Liver (tissue), 9 donors: Measurements from ENCODE around the gene PHLPP1. TPM values are rescaled to one million over a fixed set of nuclear protein-coding genes. Genes with fewer than 3 reads are reported as not detected.

Experiments
- DNase-seq: peaks from one replicate; pipeline ENCODE4 v3.0.0-alpha.2; 2017; ENCODE audit warnings: low spot score
- H3K27ac ChIP-seq, 2 donors: one replicate each; pipeline ENCODE4 v1.7.0; 2013; ENCODE audit warnings: inconsistent platforms in 2 of 2, low read length in 2 of 2, control low read depth in 1 of 2, low read depth in 1 of 2, mild to moderate bottlenecking in 1 of 2
- H3K27me3 ChIP-seq, 4 donors: one replicate each; pipeline versions ENCODE4 v1.6.1 to v1.7.0; 2013; ENCODE audit warnings: low read length in 3 of 4, inconsistent platforms in 1 of 4, mild to moderate bottlenecking in 1 of 4, moderate library complexity in 1 of 4; ENCODE audit not compliant: control insufficient read depth in 4 of 4, insufficient read depth in 4 of 4
- H3K36me3 ChIP-seq, 4 donors: one replicate each; pipeline versions ENCODE4 v1.6.1 to v1.7.0; 2013; ENCODE audit warnings: low read length in 3 of 4, mild to moderate bottlenecking in 3 of 4, low read depth in 1 of 4, moderate library complexity in 1 of 4; ENCODE audit not compliant: control insufficient read depth in 4 of 4, insufficient read depth in 3 of 4
- H3K4me1 ChIP-seq, 4 donors: one replicate each; pipeline versions ENCODE4 v1.6.1 to v1.7.0; 2013; ENCODE audit warnings: low read length in 3 of 4, mild to moderate bottlenecking in 3 of 4, moderate library complexity in 1 of 4; ENCODE audit not compliant: control insufficient read depth in 4 of 4, insufficient read depth in 4 of 4
- H3K4me3 ChIP-seq, 3 donors: one replicate each; pipeline versions ENCODE4 v1.6.1 to v1.7.0; 2013; ENCODE audit warnings: low read length in 3 of 3, control low read depth in 1 of 3, low read depth in 1 of 3, mild to moderate bottlenecking in 1 of 3
- H3K9ac ChIP-seq, 2 donors: one replicate each; pipeline ENCODE4 v1.7.0; 2013; ENCODE audit warnings: low read length in 2 of 2, mild to moderate bottlenecking in 2 of 2, moderate library complexity in 2 of 2, control low read depth in 1 of 2, low read depth in 1 of 2
- H3K9me3 ChIP-seq, 4 donors: one replicate each; pipeline versions ENCODE4 v1.6.1 to v1.7.0; 2013; ENCODE audit warnings: low read length in 3 of 4; ENCODE audit not compliant: control insufficient read depth in 4 of 4
- CTCF ChIP-seq: fragments of 150-350 bp; IDR thresholded peaks from 2 replicates; pipeline ENCODE4 v1.5.1; 2017; ENCODE audit warnings: improper control_type of control experiment, low read depth, low read length; ENCODE audit not compliant: missing input control
- EGR1 ChIP-seq, 2 donors: IDR thresholded peaks; 2 replicates each; pipeline ENCODE4 v1.6.1; 2016 to 2018; ENCODE audit warnings: antibody characterized with exemption in 2 of 2, low read depth in 2 of 2
- FOXA1 ChIP-seq: IDR thresholded peaks from 2 replicates; pipeline ENCODE4 v1.6.1; 2016; ENCODE audit warnings: antibody characterized with exemption
- HNF4A ChIP-seq, 2 donors: conservative IDR thresholded peaks; 2 replicates each; pipeline ENCODE4 v1.6.1; 2016; ENCODE audit warnings: antibody characterized with exemption in 2 of 2, mild to moderate bottlenecking in 2 of 2
- HNF4G ChIP-seq: IDR thresholded peaks from 2 replicates; pipeline ENCODE4 v1.6.1; 2016; ENCODE audit warnings: antibody characterized with exemption
- JUND ChIP-seq, 2 donors: IDR thresholded peaks; 2 replicates each; pipeline ENCODE4 v1.6.1; 2016; ENCODE audit warnings: antibody characterized with exemption in 2 of 2
- MAX ChIP-seq: IDR thresholded peaks from 2 replicates; pipeline ENCODE4 v1.6.1; 2016; ENCODE audit warnings: antibody characterized with exemption
- NR2F2 ChIP-seq: IDR thresholded peaks from 2 replicates; pipeline ENCODE4 v1.6.1; 2016; ENCODE audit warnings: antibody characterized with exemption
- RAD21 ChIP-seq, 2 donors: IDR thresholded peaks; 2 replicates each; pipeline ENCODE4 v1.6.1; 2016; ENCODE audit warnings: antibody characterized with exemption in 2 of 2, mild to moderate bottlenecking in 2 of 2
- REST ChIP-seq: IDR thresholded peaks from 2 replicates; pipeline ENCODE4 v1.6.1; 2016; ENCODE audit warnings: antibody characterized with exemption, mild to moderate bottlenecking
- RXRA ChIP-seq, 2 donors: IDR thresholded peaks; 2 replicates each; pipeline ENCODE4 v1.6.1; 2017 to 2018; ENCODE audit warnings: antibody characterized with exemption in 2 of 2, mild to moderate bottlenecking in 1 of 2
- SP1 ChIP-seq: IDR thresholded peaks from 2 replicates; pipeline ENCODE4 v1.6.1; 2018; ENCODE audit warnings: antibody characterized with exemption, mild to moderate bottlenecking
- YY1 ChIP-seq: IDR thresholded peaks from 2 replicates; pipeline ENCODE4 v1.6.1; 2016; ENCODE audit warnings: antibody characterized with exemption, mild to moderate bottlenecking
- ZBTB33 ChIP-seq: IDR thresholded peaks from 2 replicates; pipeline ENCODE4 v1.6.1; 2016; ENCODE audit warnings: antibody characterized with exemption
- WGBS: extraction: QIAGEN DNeasy Blood & Tissue Kit; methylation state at CpG from one replicate; pipeline ENCODE4 v1.1.7; 2013; 5-methylcytosine and 5-hydroxymethylcytosine counted together
- polyA plus RNA-seq, 2 donors: library from polyadenylated mRNA; stranded (reverse) in 1 of 2; unstranded in 1 of 2; fragments of 200-250 nt in 1 of 2; fragments of >200 nt in 1 of 2; fragmentation: Nextera tagmentation in 1 of 2; extraction: Ambion mirVana in 1 of 2; gene quantifications; one replicate each; pipeline versions ENCODE4 v1.2.1 to v1.2.3, GENCODE V29; 2013 to 2015
- total RNA-seq, 2 donors: library from RNA; depleted of rRNA; stranded (reverse); fragments of >200 nt; gene quantifications; one replicate each; pipeline ENCODE4 v1.2.3, GENCODE V29; 2014
- donor health status: healthy.
- donor health status: healthy.
- donor health status: healthy.
- donor health status: healthy.
- donor health status: healthy.

PHLPP1 gene
- total and polyA plus RNA-seq, 4 donors, result 4.2 to 14.5 (median 8.6) TPM

- DNase-seq, result no peak
- 94% methylated on average over 19 of the region's 19 CpGs for WGBS
- H3K27ac ChIP-seq, result no peak overlapping the region
These were observed 271.9 kb downstream of the PHLPP1 start for GRCh38 chr18:62987055-62987830.

GRCh38 chr18:62987859-62988258 is 272.5 kb downstream of the PHLPP1 start:
- no peak overlapping the region for H3K4me3 ChIP-seq
- no peak overlapping the region for H3K27ac ChIP-seq
- DNase-seq, result no peak
- no peak overlapping the region for H3K9ac ChIP-seq
- WGBS, result 92% methylated on average over 11 of the region's 11 CpGs
- H3K36me3 ChIP-seq, result no peaks in the 10 kb centered on the region
- H3K27me3 ChIP-seq, result no peaks in the 10 kb centered on the region
- no peaks in the 10 kb centered on the region for H3K9me3 ChIP-seq
- peaks cover 0 to 6% (median 1%) of the 10 kb centered on the region in 4 donors for H3K4me1 ChIP-seq
- no peak for TF ChIP-seq RAD21 (IDR thresholded peaks at IDR 0.05)
- TF ChIP-seq CTCF, result no peak
- no peak for TF ChIP-seq REST

More at GRCh38 chr18:62987055-62987830, 271.9 kb downstream of the PHLPP1 start:
- Histone ChIP-seq H3K36me3 (no peaks in the 10 kb centered on the region), H3K27me3 (no peaks in the 10 kb centered on the region), H3K9ac (no peak overlapping the region), H3K9me3 (no peaks in the 10 kb centered on the region), H3K4me3 (no peak overlapping the region), H3K4me1 (peaks cover under 1 to 11% (median 4%) of the 10 kb centered on the region in 4 donors)
- TF ChIP-seq NR2F2 (no peak), SP1 (no peak)

- Histone ChIP-seq H3K4me3 (peak overlapping the region in 2 of 3 donors; percentile 32 to 43), H3K9me3 (no peaks in the 10 kb centered on the region), H3K9ac (peak overlapping the region in 1 of 2 donors; percentile 36), H3K36me3 (no peaks in the 10 kb centered on the region), H3K4me1 (peaks cover 0 to 6% (median 1%) of the 10 kb centered on the region in 4 donors), H3K27ac (no peak overlapping the region), H3K27me3 (no peaks in the 10 kb centered on the region)
- 46% methylated on average over 5 of the region's 5 CpGs for WGBS
- DNase-seq, result no peak
- TF ChIP-seq NR2F2 (no peak), SP1 (no peak), ZBTB33 (no peak), JUND (IDR thresholded peaks at IDR 0.05) (no peak), HNF4A (conservative IDR thresholded peaks at IDR 0.05) (no peak), RAD21 (IDR thresholded peaks at IDR 0.05) (no peak), EGR1 (IDR thresholded peaks at IDR 0.05; ENCODE audit: low read depth in 2 of 2) (no peak), RXRA (IDR thresholded peaks at IDR 0.05) (no peak), FOXA1 (no peak), REST (no peak), YY1 (no peak), HNF4G (no peak), MAX (no peak)
These were observed 273.1 kb downstream of the PHLPP1 start for GRCh38 chr18:62988471-62988870.
